Stimulated activated CD4-positive, alpha-beta T cell treated with anti-CD3 and anti-CD28 coated beads, Interleukin-4, amount 100 ng/mL, for 24 hours (primary cell): Measurements from ENCODE around the gene ACTN1.
A peak's percentile ranks its signal among the peaks of the same experiment; 100 is the strongest.
"Not testable (repeated sequence)": the region's sequence is repeated elsewhere in the genome, so short reads cannot be mapped to it uniquely, and the experiment has no call there.

Experiments used
- DNase-seq: peaks from one replicate; pipeline ENCODE4 v3.0.0-alpha.2; 2020

Gene ACTN1

DNA sequence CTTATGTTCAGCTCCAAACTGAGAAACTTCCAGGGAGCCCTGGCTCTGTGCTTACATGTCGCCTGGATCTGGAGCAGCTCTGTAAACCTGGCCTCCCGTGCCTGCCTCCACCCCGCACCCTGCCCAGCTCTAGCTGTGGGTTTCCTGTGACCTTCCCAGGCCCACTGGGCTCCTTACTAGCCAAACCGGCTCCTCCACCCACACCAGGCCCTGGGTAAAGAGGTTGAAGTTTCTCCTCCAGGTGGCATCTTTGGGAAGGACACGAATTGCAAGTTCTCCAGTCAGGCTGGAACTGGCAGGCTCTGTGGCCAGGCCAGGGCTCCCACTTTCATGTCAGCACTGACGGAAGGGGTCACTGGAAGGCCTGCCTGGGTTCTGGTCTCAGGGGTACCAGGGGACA, 125.4 kb downstream of the ACTN1 start:
- DNase-seq = no peak

DNA sequence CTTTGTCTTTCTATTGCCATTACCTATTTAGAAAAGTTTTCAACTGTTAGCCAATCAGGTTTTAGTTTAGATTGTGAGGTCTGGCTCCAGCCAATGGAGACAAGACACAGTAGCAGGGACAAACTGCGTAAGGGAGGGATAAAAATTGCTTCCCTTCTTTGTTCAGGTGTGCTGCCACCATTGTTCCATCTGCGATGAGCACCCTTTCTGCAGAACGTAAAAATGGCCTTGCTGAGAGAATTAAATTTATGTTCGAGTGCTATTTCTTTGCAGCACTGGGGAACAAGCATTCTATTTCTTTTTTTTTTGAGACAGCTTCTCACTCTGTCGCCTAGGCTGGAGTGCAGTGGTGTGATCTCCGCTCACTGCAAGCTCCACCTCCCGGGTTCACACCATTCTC, 126.6 kb downstream of the ACTN1 start:
- DNase-seq = not testable (repeated sequence)

DNA sequence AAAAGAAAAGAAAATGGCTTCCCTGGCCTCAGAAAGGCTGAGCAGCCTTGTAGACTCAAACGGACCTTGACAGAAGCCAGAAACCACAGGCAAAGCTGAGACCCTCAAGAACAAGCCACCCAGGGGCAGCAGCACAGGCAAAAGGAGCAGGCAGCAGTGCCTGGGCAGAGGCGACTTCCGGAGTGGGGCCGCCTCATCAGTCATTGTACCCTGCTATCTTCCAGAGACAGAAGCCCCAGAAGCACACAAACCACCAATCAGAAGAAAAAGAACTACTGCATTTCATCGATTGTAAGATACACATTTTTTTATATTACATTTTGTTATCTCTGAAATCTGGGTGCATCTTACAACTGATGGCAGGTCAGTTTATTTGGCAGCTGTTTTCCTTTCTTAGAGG, 128.0 kb downstream of the ACTN1 start:
- DNase-seq = no peak

DNA sequence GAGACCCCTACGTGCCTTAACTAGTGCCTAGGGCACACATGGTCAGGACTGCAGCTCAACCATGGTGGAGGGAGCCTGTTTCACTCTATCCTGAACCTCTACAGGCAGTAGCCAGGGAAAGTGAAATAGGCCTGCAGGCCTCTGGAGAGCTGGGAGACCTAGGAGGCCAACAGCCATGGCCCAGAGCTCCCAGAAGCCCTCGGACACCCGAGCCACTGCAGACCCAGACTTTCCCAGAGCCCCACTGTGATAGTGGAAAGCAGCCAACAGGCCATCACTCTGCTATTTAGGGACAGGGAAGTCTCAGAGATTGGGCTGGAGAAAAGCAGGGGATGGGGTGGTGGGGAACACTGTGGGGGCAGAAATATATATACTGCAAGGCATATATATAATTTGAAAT, 129.7 kb downstream of the ACTN1 start:
- DNase-seq = no peak

DNA sequence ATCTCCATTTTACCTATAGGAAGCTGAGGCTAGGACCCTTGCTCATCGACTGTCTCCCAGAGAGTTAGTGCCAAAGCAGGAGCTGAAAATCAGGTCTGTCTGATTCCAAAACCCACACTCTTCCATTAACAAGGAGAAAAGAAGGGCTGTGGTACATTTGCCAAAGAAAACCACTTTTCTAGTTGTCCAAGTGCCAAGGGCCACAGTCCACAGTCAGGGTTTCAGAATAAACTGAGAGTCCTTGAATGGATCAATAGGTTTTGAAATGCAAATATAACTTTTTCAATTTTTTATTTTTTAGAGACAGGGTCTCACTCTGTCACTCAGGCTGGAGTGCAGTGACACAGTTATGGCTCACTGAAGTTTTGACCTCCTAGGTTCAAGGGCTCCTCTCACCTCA, 130.8 kb downstream of the ACTN1 start:
- no peak for DNase-seq

DNA sequence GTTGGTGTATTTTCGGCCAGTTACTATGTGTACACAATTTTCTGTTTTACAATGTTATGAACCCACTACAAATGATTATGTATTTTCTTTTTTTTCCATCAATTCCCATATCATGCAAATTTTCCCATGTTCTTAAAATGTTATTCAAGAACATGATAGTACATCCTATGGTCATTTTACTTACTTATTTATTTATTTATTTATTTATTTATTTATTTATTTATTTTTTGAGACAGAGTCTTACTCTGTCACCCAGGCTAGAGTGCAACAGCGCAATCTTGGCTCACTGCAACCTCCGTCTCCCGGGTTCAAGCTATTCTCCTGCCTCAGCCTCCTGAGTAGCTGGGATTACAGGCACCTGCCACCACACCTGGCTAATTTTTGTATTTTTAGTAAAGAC, 131.5 kb downstream of the ACTN1 start:
- DNase-seq = not testable (repeated sequence)

DNA sequence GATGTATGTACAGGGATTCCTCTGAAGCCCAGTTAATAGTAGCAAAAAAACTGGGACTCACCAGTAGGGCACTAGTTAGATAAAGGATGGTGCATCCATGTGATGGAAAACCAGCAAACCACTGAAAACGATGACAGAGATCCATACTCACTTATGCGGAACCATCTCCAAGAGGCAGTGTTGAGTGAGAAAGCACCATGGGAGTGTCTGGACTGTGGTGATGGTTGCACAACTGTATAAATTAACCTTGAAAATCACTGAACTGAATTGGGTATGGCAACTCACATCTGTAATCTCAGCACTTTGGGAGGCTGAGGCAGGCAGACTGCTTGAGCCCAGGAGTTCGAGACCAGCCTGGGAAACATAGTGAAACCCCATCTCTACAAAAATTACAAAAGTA, 132.6 kb downstream of the ACTN1 start:
- no peak for DNase-seq

DNA sequence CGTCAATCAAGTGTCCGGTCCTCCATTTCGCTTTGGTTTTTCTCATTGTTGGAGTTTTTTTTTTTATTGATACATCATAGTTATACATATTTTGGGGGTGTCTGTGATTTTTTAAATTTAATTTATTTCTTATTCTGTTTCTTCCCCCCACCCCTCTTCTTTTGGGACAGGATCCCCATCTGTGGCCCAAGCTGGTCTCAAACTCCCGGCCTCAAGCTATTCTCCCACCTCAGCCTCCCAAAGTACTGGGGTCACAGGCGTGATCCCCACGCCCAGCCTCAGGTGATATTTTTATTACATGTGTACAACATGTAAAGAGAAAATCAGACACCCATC, 134.9 kb downstream of the ACTN1 start:
- DNase-seq = no peak

DNA sequence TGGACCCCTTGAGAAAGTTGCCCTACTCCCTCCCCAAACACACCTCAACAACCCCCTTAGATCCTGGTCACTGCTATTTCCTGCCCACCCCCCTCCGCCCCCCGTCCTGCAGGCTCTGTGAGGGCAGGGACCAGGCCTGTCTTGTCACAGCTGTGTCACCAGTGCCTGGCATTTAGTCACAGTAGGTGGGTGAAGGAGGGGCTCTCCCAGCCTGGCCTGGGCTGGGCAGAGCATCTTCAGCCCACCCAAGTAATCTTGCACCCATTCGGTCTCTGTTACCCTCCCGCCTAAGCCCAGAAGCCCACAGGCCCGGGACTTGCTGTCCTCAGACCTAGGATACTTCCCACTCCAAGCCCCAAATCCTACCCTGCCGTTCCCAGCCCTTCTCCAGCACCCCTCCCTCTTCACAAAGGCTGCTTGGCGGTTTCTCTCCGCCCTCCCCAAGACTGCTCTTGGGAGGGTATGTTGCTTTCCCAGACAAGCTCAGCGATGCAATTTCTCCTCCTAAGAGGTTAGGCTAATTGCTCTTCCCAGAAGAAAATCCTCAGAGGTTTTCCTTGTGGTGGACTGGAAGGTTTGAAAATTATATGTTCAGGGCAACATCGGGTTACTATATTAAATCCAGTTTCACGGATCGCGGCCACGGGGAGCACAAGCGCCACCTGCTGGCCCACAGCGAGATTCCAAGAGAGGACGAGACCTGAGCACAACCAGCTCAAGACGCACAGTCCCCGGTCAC, 135.5 kb downstream of the ACTN1 start:
- DNase-seq = peak; percentile 81

DNA sequence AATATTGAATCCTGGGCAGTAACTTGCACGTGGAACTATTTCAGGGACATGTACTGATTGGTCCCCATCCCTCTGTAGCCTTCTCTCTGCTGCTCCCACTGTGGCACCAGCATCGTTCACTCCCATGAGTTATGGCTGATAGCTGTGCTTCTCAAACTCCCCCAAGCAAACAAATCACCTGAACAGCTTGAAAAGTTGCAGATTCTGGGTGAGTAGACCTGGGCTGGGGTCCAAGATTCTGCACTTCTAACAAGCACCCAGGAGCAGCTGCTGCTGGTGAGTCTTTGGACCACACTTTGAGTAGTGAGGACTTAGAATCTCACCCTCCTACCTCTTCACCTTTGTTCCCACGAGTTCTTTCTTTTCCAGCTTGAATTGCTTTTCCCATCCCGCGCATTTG, 136.8 kb downstream of the ACTN1 start:
- no peak for DNase-seq

DNA sequence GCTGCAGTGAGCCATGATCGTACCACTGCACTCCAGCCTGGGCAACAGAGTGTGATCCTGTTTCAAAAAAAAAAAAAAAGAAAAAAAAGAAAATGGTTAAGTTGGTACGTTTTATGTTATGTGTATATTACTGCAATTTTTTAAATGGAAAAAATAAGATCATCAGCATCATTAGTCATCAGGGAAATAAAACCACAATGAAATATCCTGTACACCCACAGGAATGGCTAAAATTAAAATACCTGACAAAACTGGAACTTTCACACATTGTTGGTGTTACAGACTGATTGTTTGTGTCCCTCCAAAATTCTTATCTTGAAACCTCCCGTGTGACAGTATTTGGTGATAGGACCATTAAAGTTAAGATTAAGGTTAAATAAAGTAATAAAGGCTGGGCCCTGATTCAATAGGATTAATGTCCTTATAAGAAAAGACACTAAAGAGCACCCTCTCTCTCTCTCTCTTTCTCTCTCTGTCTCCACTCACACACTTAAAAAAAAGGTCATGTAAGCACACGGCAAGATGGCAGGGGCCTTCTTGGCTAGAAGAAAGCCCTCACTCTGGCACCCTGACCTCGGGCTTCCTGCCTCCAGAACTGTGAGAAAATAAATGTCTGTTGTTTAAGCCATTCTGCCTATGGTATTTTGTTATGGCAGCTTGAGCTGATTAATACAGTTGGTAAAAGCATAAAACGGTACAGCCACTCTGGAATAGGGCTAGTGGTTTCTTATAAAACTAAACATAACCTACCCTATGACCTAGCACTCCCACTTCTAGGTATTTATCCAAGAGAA, 137.9 kb downstream of the ACTN1 start:
- DNase-seq = no peak

DNA sequence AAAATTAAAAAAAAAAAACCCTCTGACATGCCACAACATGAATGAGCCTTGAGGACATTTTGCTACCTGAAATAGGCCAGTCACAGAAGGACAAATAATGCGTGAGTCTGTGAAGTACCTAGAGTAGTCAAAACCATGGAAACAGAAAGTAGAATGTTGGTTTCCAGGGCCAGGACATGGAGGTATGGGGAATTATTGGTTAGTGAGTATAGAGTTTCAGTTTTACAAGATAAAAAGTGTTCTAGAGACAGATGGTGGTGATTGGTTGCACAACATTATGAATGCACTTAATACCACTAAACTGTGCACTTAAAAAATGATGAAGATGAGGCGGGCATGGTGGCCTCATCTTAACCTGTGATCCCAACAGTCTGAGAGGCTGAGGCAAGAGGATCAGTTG, 138.6 kb downstream of the ACTN1 start:
- DNase-seq = no peak

DNA sequence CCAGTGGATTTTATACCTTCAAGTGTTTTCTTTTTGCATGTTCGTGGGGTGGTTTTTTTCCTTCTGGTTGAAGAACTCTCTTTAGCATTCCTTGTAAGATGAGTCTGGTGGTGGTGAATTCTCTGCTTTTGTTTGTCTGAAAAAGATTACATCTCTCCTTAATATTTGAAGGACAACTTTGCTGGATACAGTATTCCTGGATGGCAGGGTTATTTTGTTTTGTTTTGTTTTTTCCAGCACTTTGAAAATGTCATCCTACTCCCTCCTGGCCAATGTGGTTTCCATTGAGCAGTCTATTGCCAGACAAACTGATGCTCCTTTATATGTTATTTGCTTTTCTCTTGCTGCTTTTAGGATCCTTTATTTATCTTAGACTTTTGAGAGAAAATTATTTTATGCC, 143.0 kb downstream of the ACTN1 start:
- no peak for DNase-seq

DNA sequence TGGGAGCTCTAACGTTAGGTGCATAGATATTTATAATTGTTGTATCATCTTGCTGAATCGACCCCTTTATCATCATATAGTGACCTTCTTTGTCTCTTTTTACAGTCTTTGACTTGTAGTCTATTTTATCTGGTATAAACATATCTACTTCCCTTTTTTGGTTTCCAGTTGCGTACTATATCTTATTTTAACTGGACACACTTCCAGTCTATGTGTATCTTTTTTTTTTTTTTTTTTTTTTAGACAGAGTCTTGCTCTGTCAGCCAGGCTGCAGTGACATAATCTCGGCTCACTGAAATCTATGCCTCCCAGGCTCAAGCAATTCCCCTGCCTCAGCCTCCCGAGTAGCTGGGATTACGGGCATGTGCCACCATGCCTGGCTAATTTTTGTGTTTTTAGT, 144.3 kb downstream of the ACTN1 start:
- no peak for DNase-seq

DNA sequence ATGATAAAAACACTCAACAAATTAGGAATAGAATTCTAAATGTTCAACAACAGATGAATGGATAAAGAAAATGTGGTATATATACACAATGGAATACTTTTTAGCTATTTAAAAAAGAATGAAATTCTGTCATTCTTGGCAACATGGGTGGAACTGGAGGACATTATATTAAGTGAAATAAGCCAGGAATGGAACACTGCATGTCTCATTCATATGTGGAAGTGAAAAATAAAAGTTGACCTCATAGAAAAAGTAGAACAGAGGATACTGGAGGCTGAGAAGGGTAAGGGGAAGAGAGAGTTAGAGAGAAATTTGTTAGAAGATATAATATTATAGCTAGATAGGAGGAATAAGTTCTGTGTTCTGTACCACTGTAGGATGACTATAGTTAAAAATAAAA, 150.4 kb downstream of the ACTN1 start:
- no peak for DNase-seq

DNA sequence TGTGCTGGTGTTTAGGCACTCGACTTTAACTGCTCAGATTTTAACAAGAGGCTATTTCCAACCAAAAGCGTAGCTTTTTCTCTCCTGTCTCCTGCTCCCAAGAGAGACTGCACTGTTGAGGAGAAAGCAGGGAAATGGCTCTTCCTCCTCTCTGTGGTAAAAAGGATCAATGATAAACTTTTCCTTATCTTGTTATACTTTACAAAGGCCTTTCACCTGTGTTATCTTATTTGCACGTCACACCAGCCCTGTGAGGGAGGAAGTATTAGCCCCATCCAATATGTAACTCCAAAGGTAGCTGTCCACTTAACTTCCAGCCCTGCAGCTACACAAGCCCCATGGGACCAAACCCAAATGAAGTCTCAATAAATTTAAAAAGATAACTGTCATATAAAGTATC, 153.4 kb downstream of the ACTN1 start:
- DNase-seq = no peak

DNA sequence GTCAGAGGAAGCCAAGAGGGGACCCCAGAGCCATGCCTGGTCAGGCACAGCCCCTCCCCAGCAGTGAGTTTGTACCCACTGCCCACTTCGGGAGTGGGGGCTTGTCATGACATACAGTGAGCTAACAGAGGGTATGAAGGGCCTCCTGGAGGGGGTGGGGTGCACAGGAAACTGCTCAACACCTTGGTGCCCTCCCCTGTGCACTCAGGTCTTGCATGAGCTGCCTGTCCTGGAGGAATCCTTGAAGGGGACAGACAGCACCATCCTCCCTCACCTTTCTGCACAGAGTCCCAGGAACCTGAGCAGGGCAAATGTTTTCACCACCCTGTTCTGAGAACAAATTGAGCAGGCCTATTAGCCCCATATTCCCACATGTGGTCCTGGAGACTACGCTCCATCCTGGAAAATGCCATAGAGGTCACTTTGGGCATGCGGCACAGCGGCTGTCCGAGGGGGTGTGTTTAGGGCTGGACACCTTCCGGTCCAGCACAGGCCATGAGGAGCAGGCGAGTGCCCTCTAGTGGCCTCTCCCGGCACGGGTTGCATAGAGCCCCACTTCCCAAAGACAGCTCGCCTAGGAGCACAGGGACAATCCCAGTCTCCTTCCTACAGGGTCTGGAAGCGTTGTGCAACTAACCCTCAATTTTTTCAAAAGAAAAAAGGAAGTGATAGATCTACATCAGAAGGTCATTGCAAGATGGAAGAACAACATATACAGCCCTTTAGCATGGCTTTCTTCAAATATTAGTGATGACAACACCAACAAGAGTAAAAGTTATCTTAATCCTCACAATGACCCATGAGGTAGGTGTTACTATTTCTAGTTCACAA, 154.4 kb downstream of the ACTN1 start:
- peak; percentile 48 for DNase-seq

DNA sequence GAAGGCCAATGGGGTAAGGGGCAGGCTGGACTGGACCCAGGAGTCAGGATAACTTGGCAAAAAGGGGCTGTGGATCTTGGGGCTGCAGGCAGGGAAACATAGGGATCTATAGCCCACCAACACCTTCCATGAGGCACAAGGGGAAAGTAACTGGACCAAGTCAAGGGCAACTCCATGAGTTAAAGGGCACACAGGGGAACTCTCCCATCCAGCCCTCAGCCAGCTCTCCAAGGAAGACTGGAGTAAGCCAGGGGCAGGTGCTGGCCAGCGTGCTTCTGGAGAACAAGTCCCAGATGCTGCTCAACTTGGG, 154.9 kb downstream of the ACTN1 start:
- DNase-seq = no peak
